HTERT RPE-1 (cell line): ENCODE results near the gene SGCG.
"Not testable (repeated sequence)": the region's sequence is repeated elsewhere in the genome, so short reads cannot be mapped to it uniquely, and the experiment has no call there.

Experiments
- in situ Hi-C: fragments of 300-500 bp; cut with MboI; formaldehyde crosslinking; loops from 4 replicates; pipeline ENCODE4 v1.14.3; 2020; ENCODE audit warnings: low sequenced_read_pairs

SGCG gene, protein sequence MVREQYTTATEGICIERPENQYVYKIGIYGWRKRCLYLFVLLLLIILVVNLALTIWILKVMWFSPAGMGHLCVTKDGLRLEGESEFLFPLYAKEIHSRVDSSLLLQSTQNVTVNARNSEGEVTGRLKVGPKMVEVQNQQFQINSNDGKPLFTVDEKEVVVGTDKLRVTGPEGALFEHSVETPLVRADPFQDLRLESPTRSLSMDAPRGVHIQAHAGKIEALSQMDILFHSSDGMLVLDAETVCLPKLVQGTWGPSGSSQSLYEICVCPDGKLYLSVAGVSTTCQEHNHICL

DNA sequence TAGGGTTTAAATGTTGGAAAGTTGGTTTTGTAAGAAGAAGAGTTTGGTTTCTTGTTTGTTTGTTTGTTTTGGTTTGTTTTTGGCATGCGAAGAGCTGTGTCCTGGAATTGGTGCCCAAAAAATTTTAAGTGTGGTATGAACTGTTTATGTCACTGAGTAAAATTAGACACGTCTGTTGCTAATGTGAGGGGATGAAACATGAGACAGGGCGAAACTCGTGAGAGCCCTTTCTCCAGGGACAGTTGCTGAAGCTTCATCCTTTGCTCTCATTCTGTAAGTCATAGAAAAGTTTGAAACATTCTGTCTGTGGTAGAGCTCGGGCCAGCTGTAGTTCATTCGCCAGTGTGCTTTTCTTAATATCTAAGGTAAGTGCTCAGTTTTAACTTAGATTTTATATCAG lies at the start of gene SGCG:
Gene SGCG (plus strand): TSS at position 269 of the 400 bp plus-strand sequence. CDS start 22,716 bp downstream, outside the sequence.
- in situ Hi-C loops, result no loop called here

GRCh38 chr13:23134542-23134941 lies 46.2 kb upstream of the SGCG start:
- in situ Hi-C loops, result no loop called here

DNA sequence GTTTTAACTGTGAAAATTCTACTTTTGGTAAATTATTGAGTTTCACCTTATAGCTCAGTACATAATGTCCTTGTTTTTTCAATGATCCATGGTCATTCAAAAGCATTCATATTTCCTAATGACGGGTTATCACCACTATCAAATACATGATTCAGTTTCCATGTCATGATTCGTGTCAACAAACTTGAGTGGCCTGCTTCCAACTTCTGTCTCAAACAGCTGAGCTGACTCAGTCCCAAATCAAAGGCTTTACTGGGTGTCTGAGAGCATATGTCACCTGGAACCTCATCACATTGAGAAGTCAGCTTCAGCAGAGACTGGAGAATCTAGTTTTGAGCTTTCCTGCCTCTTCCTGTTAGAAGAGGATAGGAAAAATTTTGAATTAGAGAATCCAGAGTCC lies 40.3 kb upstream of the SGCG start:
- in situ Hi-C loops, result no loop called here

DNA sequence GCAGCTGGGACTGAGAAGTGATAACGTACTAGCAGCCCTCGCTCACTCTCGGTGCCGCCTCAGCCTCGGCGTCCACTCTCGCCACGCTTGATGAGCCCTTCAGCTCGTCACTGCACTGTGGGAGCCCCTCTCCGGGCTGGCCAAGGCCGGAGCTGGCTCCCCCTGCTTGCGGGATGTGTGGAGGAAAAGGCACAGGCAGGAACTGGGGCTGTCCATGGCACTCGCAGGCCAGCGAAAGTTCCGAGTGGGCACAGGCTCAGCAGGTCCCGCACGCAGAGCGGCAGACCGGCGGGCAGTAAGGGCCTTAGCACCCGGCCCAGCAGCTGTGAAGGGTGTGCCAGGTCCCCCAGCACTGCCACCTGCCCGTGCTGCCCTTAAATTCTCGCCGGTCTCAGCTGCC lies 38.8 kb upstream of the SGCG start:
- in situ Hi-C loops, result no loop called here

DNA sequence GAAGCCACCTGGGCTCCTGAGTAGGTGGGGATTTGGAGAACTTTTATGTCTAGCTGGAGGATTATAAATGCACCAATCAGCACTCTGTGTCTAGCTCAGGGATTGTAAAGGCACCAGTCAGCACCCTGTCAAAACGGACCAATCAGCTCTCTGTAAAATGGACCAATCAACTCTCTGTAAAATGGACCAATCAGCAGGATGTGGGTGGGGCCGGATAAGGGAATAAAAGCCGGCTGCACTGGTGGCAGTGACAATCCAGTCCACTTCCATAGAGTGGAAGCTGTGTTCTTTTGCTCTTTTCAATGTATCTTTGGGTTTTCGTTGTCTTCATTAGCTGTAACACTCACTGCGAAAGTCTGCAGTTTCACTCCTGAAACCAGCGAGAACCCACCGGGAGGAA lies 38.2 kb upstream of the SGCG start:
- in situ Hi-C loops, result not testable (repeated sequence)

- in situ Hi-C loops, result no loop called here
These were observed 36.3 kb upstream of the SGCG start for GRCh38 chr13:23144431-23144830.

DNA sequence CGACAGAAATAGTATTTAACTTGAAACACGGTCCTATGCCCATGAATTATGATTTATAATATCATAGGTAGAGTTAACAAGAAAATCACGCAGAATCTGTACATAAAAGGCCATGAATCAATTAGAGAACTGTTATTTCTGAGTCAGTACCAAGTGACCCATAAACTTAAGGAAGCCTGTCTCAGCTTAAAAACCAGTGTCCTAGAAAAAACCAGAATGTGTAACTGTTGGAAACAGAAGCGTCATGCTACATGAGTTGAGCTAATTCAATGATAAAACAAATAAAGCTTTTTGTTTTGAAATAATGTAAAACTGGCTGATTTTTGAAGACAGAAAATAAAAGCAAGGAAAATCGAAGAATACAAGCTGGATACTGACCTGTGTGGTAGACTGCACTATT lies 34.8 kb upstream of the SGCG start:
- in situ Hi-C loops, result no loop called here

DNA sequence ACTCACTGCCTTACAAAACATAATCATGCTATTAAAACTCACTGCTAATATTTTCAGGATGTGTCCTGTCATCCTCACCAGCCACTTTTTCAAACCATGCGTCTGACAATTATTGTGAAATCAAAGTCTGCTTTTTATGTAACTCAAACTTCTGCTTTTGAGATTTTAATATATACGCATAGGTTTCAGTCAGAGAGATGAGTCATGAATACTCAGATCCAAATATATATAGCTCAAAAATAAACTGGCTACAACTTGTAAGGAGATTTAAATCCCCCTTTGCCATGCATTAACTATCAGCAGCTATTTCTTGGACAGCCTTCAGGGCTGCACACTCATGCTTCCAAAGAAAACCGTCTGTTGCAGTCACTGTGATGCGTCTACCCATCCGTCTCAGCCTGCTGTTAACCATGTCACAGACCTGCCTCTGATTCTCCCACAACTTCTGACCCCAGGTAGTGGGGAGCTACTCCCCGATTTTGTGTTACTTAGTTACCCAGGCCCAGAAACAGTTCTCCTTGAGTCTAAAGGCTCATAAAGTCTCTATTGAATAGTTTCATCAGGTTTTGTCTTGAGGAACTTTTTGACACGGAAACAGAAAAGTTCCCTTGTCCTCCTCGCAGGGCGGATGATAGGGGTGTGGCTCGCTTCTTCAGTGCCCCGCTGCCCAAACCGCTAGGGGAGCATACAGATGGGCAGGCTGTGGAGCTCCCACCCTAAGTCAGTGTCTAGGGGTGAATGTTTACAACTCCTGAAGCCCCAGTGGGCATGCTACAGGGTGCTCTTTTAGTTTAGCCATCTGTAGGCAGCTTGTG lies 33.8 kb upstream of the SGCG start:
- in situ Hi-C loops, result no loop called here

DNA sequence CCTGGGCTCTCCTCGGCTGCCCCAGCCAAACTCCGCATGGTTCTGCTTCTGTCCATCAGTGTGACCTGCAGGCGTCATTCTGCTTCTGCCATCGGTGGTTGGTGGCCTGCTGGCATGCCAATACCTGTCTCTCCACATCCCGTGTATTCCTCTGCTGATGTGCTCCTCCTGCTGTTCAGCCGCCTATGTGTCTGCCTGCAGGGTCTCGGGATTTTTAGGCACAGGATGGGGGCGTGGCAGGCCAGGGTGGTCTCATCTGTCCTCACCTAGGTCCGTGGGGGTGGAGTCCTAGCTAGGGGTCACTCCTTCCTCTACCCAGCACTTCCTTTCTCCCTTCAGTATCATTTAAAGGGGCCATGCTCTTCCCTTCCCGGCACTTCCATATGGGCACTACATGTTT lies 33.0 kb upstream of the SGCG start:
- in situ Hi-C loops, result no loop called here

- in situ Hi-C loops, result no loop called here
These were observed 23.0 kb upstream of the SGCG start for GRCh38 chr13:23157781-23158180.

- in situ Hi-C loops, result no loop called here
These were observed 21.5 kb upstream of the SGCG start for GRCh38 chr13:23159205-23159759.

DNA sequence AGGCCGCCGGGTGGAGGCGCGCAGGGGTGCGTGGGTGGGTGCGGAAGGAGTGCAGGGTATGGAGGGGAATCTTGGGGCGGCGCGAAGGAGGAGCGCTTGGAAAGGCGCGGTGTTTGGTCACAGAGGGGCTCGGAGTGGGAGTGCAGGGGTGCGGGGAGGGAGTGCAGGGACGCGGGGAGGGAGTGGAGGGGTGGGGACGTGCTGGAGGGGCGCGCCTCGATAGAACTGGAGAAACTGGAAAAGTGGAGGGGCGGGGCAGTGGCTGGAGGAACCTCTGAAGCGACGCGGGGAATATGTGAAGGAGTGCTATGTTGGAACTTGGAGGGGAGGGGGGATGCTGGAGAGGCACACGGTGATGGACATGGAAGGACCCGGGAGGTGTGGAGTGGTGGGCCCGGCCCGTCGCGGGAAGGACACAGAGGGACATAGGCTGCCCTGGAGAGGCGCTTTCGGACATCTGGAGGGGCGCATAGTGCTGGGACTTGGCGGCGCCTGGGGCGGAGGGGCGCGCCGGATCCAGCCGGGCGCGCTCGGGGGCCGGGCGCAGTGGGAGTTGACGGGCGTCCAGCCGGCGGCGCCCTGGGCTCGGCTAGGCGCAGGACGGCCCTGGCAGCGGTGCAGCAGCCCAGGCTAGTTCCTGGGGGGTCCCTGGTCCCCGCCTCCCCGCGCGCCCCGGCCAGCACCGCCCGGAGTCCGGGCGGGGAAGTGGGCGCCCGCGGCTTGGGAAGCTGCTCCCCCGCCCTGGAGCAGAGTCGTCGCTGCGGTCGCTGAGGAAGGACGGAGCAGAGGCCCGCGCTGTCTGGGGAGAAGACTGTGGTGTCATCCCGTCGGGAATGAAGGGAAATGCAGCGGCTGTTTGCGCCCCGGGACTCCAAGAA lies 20.8 kb upstream of the SGCG start:
- in situ Hi-C loops, result no loop called here

- in situ Hi-C loops, result no loop called here
These were observed 19.9 kb upstream of the SGCG start for GRCh38 chr13:23160638-23161480.

GRCh38 chr13:23161481-23161825 lies 19.3 kb upstream of the SGCG start:
- in situ Hi-C loops, result no loop called here

DNA sequence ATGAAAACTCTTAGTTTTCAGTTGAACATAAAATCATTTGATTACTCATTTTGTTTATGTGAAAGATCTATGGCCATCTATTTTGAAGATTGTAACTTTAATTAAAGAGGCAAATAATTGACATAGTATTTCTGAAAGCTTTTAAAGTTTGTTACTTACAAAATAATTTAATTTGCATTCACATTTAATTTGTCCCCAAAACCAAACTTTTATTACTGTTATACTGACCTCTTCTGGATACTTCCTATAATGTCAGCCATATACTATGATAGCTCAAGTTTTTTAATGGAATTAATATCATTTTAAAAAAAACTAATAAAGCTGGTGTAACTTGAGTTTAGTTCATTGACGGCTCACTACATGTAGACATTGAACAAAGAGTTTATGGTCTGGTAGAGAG lies 4.9 kb upstream of the SGCG start:
- in situ Hi-C loops, result no loop called here

GRCh38 chr13:23182142-23182541 lies 1.4 kb downstream of the SGCG start:
- in situ Hi-C loops, result no loop called here

DNA sequence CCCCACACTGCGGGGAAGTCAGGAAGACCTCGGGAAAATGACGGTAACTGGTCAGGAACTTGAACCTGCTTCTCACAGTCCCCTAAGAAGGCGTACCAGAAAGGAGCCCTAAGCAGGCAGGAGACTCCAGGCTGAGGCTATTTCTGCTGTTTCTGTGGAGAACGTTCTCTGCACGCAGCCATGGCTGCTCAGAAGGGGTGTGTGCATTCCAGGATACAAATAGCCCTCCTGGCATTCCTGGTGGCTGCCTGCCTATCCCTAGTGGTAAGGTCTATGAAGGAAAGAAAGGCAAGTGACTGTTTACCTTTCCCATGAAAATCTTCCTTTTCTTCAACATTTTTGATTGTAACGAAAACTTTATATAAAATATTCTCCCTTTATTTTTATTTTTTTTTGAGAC lies 2.5 kb downstream of the SGCG start:
- in situ Hi-C loops, result no loop called here

DNA sequence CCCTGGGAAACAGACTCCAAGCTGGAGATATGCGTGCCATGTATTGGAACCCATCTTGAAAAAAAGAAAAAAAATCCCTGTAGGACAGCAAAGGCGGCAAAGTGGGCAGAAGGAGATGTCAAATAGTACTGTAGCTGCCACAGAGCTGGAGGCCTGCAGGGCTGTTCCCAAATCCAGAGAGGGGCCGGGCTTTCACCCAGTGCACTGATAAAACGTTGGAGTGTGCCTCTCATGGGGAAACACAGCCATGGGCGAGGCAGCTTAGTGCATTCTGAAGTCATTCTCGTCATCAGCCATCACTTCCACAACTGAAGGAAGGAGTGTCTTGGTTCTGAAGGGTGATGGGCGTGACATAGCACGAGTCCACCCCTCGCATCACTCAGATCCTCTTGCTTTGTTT lies 4.8 kb downstream of the SGCG start:
- in situ Hi-C loops, result no loop called here

DNA sequence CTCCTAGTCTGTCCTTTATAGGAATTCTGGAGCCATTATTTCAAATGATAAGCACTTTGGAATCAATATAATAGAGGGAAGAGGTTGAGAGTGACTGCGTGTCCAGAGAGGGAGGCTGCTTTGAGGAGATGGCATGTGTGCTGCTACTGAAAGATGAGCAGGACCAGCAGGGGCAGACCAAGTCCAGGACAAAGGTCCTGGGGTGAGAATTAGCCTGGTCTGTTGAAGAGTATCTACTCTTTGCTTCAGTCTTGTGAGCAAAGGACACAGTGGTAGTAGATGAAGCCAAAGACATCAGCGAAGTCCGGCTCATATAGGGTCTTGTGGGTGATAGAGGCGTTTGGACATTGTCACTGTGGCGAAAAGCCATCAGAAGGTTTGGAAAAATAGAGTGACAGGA lies 21.1 kb downstream of the SGCG start:
- in situ Hi-C loops, result no loop called here

DNA sequence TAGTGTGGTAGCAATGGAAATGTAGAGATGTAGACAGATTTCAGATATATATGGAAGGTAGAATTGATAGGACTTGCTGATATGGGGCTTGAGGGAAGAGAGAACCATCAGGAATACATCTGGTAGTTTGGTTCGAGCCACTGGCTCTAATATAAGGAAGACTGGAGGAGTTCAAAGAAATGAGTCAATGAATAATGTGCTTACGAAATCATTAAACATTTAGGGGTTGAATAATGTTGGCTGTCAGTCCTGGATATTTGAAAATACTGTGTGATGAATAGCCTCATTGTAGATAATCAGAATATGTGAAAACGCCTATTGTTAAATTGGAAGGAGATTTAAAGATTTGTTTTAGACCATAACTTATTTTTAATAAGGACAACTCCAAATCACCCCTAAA lies 21.6 kb downstream of the SGCG start:
- in situ Hi-C loops, result no loop called here
